ENCODE measurements around the gene MAML3.

The MAML3 gene

GRCh38 chr4:139735381-139736273 lies 418.4 kb downstream of the MAML3 start:
- Histone ChIP-seq H3K9me3 (ENCODE audit: control insufficient read depth, insufficient read depth, low read length) (no peaks in the 10 kb centered on the region), H3K36me3 (ENCODE audit: insufficient read depth, low read length) (no peaks in the 10 kb centered on the region), H3K9ac (ENCODE audit: low read depth, low read length) (peak overlapping the region; percentile 66), H3K4me1 (ENCODE audit: insufficient read depth, low read length) (peaks cover 11% of the 10 kb centered on the region)

- Histone ChIP-seq H3K9ac (ENCODE audit: low read depth, low read length) (peak overlapping the region; percentile 66), H3K9me3 (ENCODE audit: control insufficient read depth, insufficient read depth, low read length) (no peaks in the 10 kb centered on the region), H3K36me3 (ENCODE audit: insufficient read depth, low read length) (no peaks in the 10 kb centered on the region), H3K4me1 (ENCODE audit: insufficient read depth, low read length) (peaks cover 11% of the 10 kb centered on the region)
Measured at GRCh38 chr4:139734875-139735380, 419.1 kb downstream of the MAML3 start.

- no peaks in the 10 kb centered on the region for H3K9me3 ChIP-seq (ENCODE audit: control insufficient read depth, insufficient read depth, low read length)
- H3K36me3 ChIP-seq (ENCODE audit: insufficient read depth, low read length), result no peaks in the 10 kb centered on the region
- peak overlapping the region; percentile 19; the same call in 1 of the 2 replicates for H3K9ac ChIP-seq (ENCODE audit: low read depth, low read length)
- H3K4me1 ChIP-seq (ENCODE audit: insufficient read depth, low read length), result peaks cover 11% of the 10 kb centered on the region
Measured at GRCh38 chr4:139734201-139734874, 419.6 kb downstream of the MAML3 start.

DNA sequence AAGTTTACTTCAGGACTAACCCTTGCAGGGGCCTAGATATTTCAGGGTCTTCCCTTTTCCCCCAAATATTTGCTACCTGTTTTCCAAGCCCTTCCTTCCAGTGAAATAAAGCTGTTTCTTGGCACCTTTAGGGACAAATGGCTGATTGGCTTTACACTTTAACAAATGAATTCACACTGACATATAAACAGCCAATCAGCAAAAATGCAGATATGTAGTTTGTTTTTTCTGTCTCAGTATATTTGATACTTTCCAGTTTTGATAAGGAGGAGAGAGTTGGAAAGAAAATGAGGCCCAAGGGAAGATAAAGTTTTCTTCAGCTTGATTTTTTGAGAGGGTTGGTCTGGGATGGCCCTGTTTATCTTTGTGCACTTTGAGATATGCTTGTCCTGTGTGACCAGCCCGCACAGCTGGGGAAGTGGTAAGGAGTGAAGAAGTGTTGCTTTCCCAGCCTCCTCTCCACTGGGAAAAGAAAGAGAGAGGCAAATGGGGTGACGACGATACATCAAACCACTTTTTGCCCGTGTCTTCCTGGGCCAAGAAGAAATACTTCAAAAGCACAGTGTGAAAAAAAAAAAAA lies 420.9 kb downstream of the MAML3 start:
- Histone ChIP-seq H3K4me1 (ENCODE audit: insufficient read depth, low read length) (peaks cover 11% of the 10 kb centered on the region), H3K9me3 (ENCODE audit: control insufficient read depth, insufficient read depth, low read length) (no peaks in the 10 kb centered on the region), H3K9ac (ENCODE audit: low read depth, low read length) (no peak overlapping the region)

GRCh38 chr4:139728840-139729239 lies 425.1 kb downstream of the MAML3 start:
- no peaks in the 10 kb centered on the region for H3K36me3 ChIP-seq (ENCODE audit: insufficient read depth, low read length)
- no peak overlapping the region for H3K9ac ChIP-seq (ENCODE audit: low read depth, low read length)
- H3K4me1 ChIP-seq (ENCODE audit: insufficient read depth, low read length), result no peaks in the 10 kb centered on the region
- H3K9me3 ChIP-seq (ENCODE audit: control insufficient read depth, insufficient read depth, low read length), result no peaks in the 10 kb centered on the region

More for the DNA sequence above, 420.9 kb downstream of the MAML3 start:
- H3K36me3 ChIP-seq (ENCODE audit: insufficient read depth, low read length), result no peaks in the 10 kb centered on the region

- H3K9ac ChIP-seq (ENCODE audit: low read depth, low read length), result no peak overlapping the region
- H3K4me1 ChIP-seq (ENCODE audit: insufficient read depth, low read length), result no peaks in the 10 kb centered on the region
- no peaks in the 10 kb centered on the region for H3K9me3 ChIP-seq (ENCODE audit: control insufficient read depth, insufficient read depth, low read length)
- H3K36me3 ChIP-seq (ENCODE audit: insufficient read depth, low read length), result no peaks in the 10 kb centered on the region
Measured at GRCh38 chr4:139728146-139728545, 425.8 kb downstream of the MAML3 start.

DNA sequence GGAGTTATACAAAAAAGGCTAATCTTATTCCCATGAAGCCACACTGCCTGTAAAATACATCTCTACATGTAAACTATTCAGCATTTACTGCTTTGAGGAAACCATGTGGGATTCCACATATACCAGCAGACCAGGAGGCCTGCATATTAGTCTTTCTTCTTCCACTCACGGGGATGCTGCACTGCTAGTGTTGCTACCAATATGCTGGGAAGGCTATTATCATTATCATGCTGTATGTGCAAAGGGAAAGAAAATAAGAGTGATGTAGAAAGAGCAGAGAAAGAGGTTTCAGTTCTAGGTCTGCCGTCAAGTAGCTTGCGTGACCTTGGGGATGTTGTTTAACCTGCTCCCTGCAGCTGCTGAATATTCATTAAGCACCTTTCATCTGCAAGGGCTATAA lies 427.4 kb downstream of the MAML3 start:
- Histone ChIP-seq H3K9ac (ENCODE audit: low read depth, low read length) (no peak overlapping the region), H3K9me3 (ENCODE audit: control insufficient read depth, insufficient read depth, low read length) (no peaks in the 10 kb centered on the region), H3K36me3 (ENCODE audit: insufficient read depth, low read length) (no peaks in the 10 kb centered on the region), H3K4me1 (ENCODE audit: insufficient read depth, low read length) (no peaks in the 10 kb centered on the region)

DNA sequence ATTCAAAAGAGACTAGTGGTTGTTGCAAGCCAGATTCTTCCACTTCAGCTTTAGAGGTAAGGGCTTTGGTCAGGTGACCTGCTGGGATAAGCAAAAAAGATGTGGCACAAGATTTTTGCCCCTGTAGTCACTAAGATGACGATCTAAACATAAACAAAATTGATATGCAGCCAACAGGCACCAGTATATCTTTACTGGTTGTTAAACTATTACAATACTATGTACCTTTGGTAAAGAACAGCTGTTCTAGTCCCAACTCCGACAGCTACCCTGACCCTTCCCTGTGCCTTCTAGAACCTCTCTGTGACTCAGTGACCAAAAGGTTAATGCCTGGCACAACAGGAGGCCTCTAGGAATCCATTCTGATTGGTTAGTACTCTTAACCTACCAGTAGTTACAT lies 428.7 kb downstream of the MAML3 start:
- no peaks in the 10 kb centered on the region for H3K36me3 ChIP-seq (ENCODE audit: insufficient read depth, low read length)

DNA sequence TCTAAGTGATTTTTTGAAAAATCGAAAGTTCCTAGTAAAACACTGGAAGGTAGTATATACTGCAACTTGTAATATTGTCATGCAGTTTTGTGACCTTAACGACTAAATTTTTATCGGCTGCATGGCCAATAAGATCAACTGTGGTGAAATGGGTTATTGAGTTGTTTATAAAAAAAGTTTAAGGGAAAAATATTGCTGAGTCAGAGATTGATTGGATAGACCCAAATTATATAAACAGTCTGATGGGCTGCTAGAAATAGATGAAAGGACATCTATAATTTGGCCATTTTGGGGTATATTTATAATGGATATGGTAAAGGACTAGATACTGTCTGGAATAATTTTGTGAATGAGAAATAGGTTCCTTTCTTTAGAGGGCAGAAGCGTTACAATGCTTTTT lies 432.2 kb downstream of the MAML3 start:
- no peaks in the 10 kb centered on the region for H3K9me3 ChIP-seq (ENCODE audit: control insufficient read depth, insufficient read depth, low read length)
- no peaks in the 10 kb centered on the region for H3K36me3 ChIP-seq (ENCODE audit: insufficient read depth, low read length)
- H3K9ac ChIP-seq (ENCODE audit: low read depth, low read length), result no peak overlapping the region
- H3K4me1 ChIP-seq (ENCODE audit: insufficient read depth, low read length), result no peaks in the 10 kb centered on the region

More for the DNA sequence above, 428.7 kb downstream of the MAML3 start:
- Histone ChIP-seq H3K9me3 (ENCODE audit: control insufficient read depth, insufficient read depth, low read length) (no peaks in the 10 kb centered on the region), H3K4me1 (ENCODE audit: insufficient read depth, low read length) (no peaks in the 10 kb centered on the region), H3K9ac (ENCODE audit: low read depth, low read length) (no peak overlapping the region)

- Histone ChIP-seq H3K9me3 (ENCODE audit: control insufficient read depth, insufficient read depth, low read length) (no peaks in the 10 kb centered on the region), H3K36me3 (ENCODE audit: insufficient read depth, low read length) (no peaks in the 10 kb centered on the region), H3K4me1 (ENCODE audit: insufficient read depth, low read length) (no peaks in the 10 kb centered on the region), H3K9ac (ENCODE audit: low read depth, low read length) (no peak overlapping the region)
Measured at GRCh38 chr4:139720806-139721205, 433.2 kb downstream of the MAML3 start.

DNA sequence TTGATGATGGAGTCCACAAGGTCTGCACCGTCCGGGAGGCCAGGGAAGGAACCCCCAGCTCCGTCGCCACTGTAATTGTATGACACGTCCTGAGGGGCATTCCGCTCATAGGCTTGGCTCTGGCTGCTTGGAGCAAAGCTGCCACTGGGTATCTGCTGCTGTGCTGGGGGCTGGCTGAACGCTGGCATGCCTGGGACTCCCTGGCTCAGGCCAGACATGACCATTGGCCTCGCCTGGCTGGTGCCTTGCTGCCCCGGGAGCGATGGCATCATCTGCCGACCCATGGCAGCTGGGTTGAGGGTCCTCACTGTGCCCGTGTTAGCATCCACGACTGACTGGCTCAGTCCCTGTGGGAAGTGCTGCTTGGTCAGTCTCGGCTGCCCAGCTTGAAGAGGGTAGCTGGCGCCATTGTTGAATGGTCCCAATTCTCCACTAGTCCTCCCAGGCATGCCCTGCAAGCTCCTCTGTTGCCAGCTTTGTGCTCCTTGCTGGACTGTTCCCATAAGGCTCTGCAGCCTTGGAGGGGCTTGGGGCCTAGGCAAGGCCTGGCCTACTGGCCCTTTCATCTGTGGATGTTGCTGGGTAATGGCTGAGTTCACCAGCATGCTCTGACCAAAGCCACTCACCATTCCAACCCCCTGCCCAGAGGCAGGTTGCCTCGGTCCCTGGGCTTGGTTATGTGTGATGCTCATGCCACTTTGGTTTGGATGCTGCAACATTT lies 434.4 kb downstream of the MAML3 start:
- Histone ChIP-seq H3K9me3 (ENCODE audit: control insufficient read depth, insufficient read depth, low read length) (no peaks in the 10 kb centered on the region), H3K4me1 (ENCODE audit: insufficient read depth, low read length) (no peaks in the 10 kb centered on the region), H3K9ac (ENCODE audit: low read depth, low read length) (no peak overlapping the region), H3K36me3 (ENCODE audit: insufficient read depth, low read length) (no peaks in the 10 kb centered on the region)

- Histone ChIP-seq H3K36me3 (ENCODE audit: insufficient read depth, low read length) (no peaks in the 10 kb centered on the region), H3K9ac (ENCODE audit: low read depth, low read length) (no peak overlapping the region), H3K4me1 (ENCODE audit: insufficient read depth, low read length) (no peaks in the 10 kb centered on the region), H3K9me3 (ENCODE audit: control insufficient read depth, insufficient read depth, low read length) (no peaks in the 10 kb centered on the region)
Measured at GRCh38 chr4:139718833-139719232, 435.2 kb downstream of the MAML3 start.

GRCh38 chr4:139718358-139718757 lies 435.6 kb downstream of the MAML3 start:
- Histone ChIP-seq H3K9ac (ENCODE audit: low read depth, low read length) (no peak overlapping the region), H3K4me1 (ENCODE audit: insufficient read depth, low read length) (no peaks in the 10 kb centered on the region), H3K36me3 (ENCODE audit: insufficient read depth, low read length) (no peaks in the 10 kb centered on the region), H3K9me3 (ENCODE audit: control insufficient read depth, insufficient read depth, low read length) (no peaks in the 10 kb centered on the region)

- H3K36me3 ChIP-seq (ENCODE audit: insufficient read depth, low read length), result no peaks in the 10 kb centered on the region
- no peak overlapping the region for H3K9ac ChIP-seq (ENCODE audit: low read depth, low read length)
- no peaks in the 10 kb centered on the region for H3K9me3 ChIP-seq (ENCODE audit: control insufficient read depth, insufficient read depth, low read length)
- H3K4me1 ChIP-seq (ENCODE audit: insufficient read depth, low read length), result no peaks in the 10 kb centered on the region
Measured at GRCh38 chr4:139715746-139716391, 438.1 kb downstream of the MAML3 start.
